ENCODE data around the gene KRTAP4-8. TPM values are rescaled to one million over a fixed set of nuclear protein-coding genes. Genes with fewer than 3 reads are reported as not detected.

Gene KRTAP4-8
- total RNA-seq, 2 donors from 2014 or later = not detected

- DNase-seq (ENCODE audit: low spot score) (no peak), ATAC-seq (no peak)
- Mint-ChIP-seq H3K27ac (no peak overlapping the region), H3K27me3 (peaks cover 21 to 40% of the 10 kb centered on the region in 2 donors), H3K36me3 (no peaks in the 10 kb centered on the region), H3K4me3 (no peak overlapping the region), H3K4me1 (ENCODE audit: low read depth in 2 of 2) (peaks cover 4 to 7% of the 10 kb centered on the region in 2 donors), H3K9me3 (no peaks in the 10 kb centered on the region)
Measured at GRCh38 chr17:41049110-41049509, 48.8 kb downstream of the KRTAP4-8 start.

- H3K27ac Mint-ChIP-seq = no peak overlapping the region
- H3K27me3 Mint-ChIP-seq = peaks cover 24 to 33% of the 10 kb centered on the region in 2 donors
- peaks cover 3% of the 10 kb centered on the region for H3K36me3 Mint-ChIP-seq
- peaks cover 4 to 9% of the 10 kb centered on the region in 2 donors for H3K4me1 Mint-ChIP-seq (ENCODE audit: low read depth in 2 of 2)
- ATAC-seq (no peak), DNase-seq (ENCODE audit: low spot score) (no peak)
- H3K9me3 Mint-ChIP-seq = peaks cover 2% of the 10 kb centered on the region
- no peak overlapping the region for H3K4me3 Mint-ChIP-seq
Measured at GRCh38 chr17:41048441-41048840, 49.5 kb downstream of the KRTAP4-8 start.

Other genes starting within 250 kb of the KRTAP4-8 start
- not detected for gene KRT12, start 230.9 kb downstream of the KRTAP4-8 start, total RNA-seq
- gene KRT20, start 212.9 kb downstream of the KRTAP4-8 start, total RNA-seq = not detected
- not detected for gene KRT23, start 160.5 kb downstream of the KRTAP4-8 start, total RNA-seq
- not detected for gene KRT39, start 131.2 kb downstream of the KRTAP4-8 start, total RNA-seq
- gene KRT40, start 113.8 kb downstream of the KRTAP4-8 start, total RNA-seq = not detected
- not detected for gene KRTAP3-3, start 104.0 kb downstream of the KRTAP4-8 start, total RNA-seq
- not detected for gene KRTAP3-2, start 98.2 kb downstream of the KRTAP4-8 start, total RNA-seq
- gene KRTAP3-1, start 89.0 kb downstream of the KRTAP4-8 start, total RNA-seq = not detected
- not detected for gene KRTAP1-5, start 70.9 kb downstream of the KRTAP4-8 start, total RNA-seq
- gene KRTAP1-4, start 67.9 kb downstream of the KRTAP4-8 start, total RNA-seq = not detected
- not detected for gene KRTAP1-3, start 63.3 kb downstream of the KRTAP4-8 start, total RNA-seq
- gene KRTAP1-1, start 56.7 kb downstream of the KRTAP4-8 start, total RNA-seq = not detected
- not detected for gene KRTAP2-1, start 50.8 kb downstream of the KRTAP4-8 start, total RNA-seq
- not detected for gene KRTAP2-2, start 42.9 kb downstream of the KRTAP4-8 start, total RNA-seq
- not detected for gene KRTAP2-3, start 38.0 kb downstream of the KRTAP4-8 start, total RNA-seq
- not detected for gene KRTAP2-4, start 32.3 kb downstream of the KRTAP4-8 start, total RNA-seq
- not detected for gene KRTAP4-7, start 14.0 kb downstream of the KRTAP4-8 start, total RNA-seq
- not detected for gene KRTAP4-16, start 4.1 kb upstream of the KRTAP4-8 start, total RNA-seq
- not detected for gene KRTAP4-9, start 7.2 kb upstream of the KRTAP4-8 start, total RNA-seq
- not detected for gene KRTAP4-11, start 20.2 kb upstream of the KRTAP4-8 start, total RNA-seq
- gene KRTAP4-12, start 26.0 kb upstream of the KRTAP4-8 start, total RNA-seq = not detected
- not detected for gene KRTAP4-6, start 42.4 kb upstream of the KRTAP4-8 start, total RNA-seq
- gene KRTAP4-5, start 51.7 kb upstream of the KRTAP4-8 start, total RNA-seq = not detected
- gene KRTAP4-4, start 62.6 kb upstream of the KRTAP4-8 start, total RNA-seq = not detected
- gene KRTAP4-3, start 70.1 kb upstream of the KRTAP4-8 start, total RNA-seq = not detected
- not detected for gene KRTAP4-2, start 80.1 kb upstream of the KRTAP4-8 start, total RNA-seq
- gene KRTAP4-1, start 86.8 kb upstream of the KRTAP4-8 start, total RNA-seq = not detected
- not detected for gene KRTAP9-1, start 91.7 kb upstream of the KRTAP4-8 start, total RNA-seq
- gene KRTAP9-2, start 128.5 kb upstream of the KRTAP4-8 start, total RNA-seq = not detected
- not detected for gene KRTAP9-3, start 134.3 kb upstream of the KRTAP4-8 start, total RNA-seq
- gene KRTAP9-8, start 139.9 kb upstream of the KRTAP4-8 start, total RNA-seq = not detected
- not detected for gene KRTAP9-4, start 151.5 kb upstream of the KRTAP4-8 start, total RNA-seq
- not detected for gene KRTAP9-9, start 157.2 kb upstream of the KRTAP4-8 start, total RNA-seq
- gene KRTAP9-6, start 167.2 kb upstream of the KRTAP4-8 start, total RNA-seq = not detected
- not detected for gene KRTAP9-7, start 177.6 kb upstream of the KRTAP4-8 start, total RNA-seq
- not detected for gene KRTAP29-1, start 204.7 kb upstream of the KRTAP4-8 start, total RNA-seq
- not detected for gene KRTAP16-1, start 211.2 kb upstream of the KRTAP4-8 start, total RNA-seq
- gene KRTAP17-1, start 217.6 kb upstream of the KRTAP4-8 start, total RNA-seq = not detected